ENCODE data around the gene KCNF1. TPM values are rescaled to one million over a fixed set of nuclear protein-coding genes. Genes with fewer than 3 reads are reported as not detected.

Gene KCNF1
- total and polyA plus RNA-seq, 2 donors from 2014 or later = 0.63 to 0.67 TPM

- H3K27me3 ChIP-seq (ENCODE audit: control insufficient read depth, insufficient read depth, low read length) = no peaks in the 10 kb centered on the region
- FAIRE-seq = no peak
- H3K4me1 ChIP-seq (ENCODE audit: control insufficient read depth in 2 of 3, insufficient read depth in 2 of 3, low read depth in 1 of 3, low read length in 3 of 3) = peaks cover 0 to 2% (median 0%) of the 10 kb centered on the region in 3 donors
- H3K27ac ChIP-seq (ENCODE audit: low read depth in 2 of 2, low read length in 2 of 2) = no peak overlapping the region
- no peaks in the 10 kb centered on the region for H3K9me3 ChIP-seq (ENCODE audit: control insufficient read depth in 2 of 3, insufficient read depth in 1 of 3, low read length in 3 of 3)
- H3K9ac ChIP-seq (ENCODE audit: low read length in 3 of 3) = no peak overlapping the region
- intact Hi-C loops (cut with DNase I) = no loop called here
- no peak for DNase-seq
- H3K4me3 ChIP-seq (ENCODE audit: low read length in 3 of 3) = no peak overlapping the region
- no peak for TF ChIP-seq CTCF (IDR thresholded peaks at IDR 0.05; ENCODE audit: borderline replicate concordance, extremely low read depth, insufficient read depth)
- H3K36me3 ChIP-seq (ENCODE audit: control insufficient read depth in 2 of 3, insufficient read depth in 3 of 3, low read length in 3 of 3) = no peaks in the 10 kb centered on the region
Measured at GRCh38 chr2:10963155-10963554, 51.4 kb downstream of the KCNF1 start.

Other genes with a start within 250 kb of the KCNF1 start
- gene NOL10, start 222.0 kb upstream of the KCNF1 start, total RNA-seq = 24.6 TPM
- gene NOL10, start 222.0 kb upstream of the KCNF1 start, polyA plus RNA-seq (ENCODE audit: insufficient read depth, low read depth, low replicate concordance) = 16.8 TPM
- 4.2 TPM for gene ATP6V1C2, start 190.3 kb upstream of the KCNF1 start, total RNA-seq
- 38.0 TPM for gene ATP6V1C2, start 190.3 kb upstream of the KCNF1 start, polyA plus RNA-seq (ENCODE audit: insufficient read depth, low read depth, low replicate concordance)
- 225 TPM for gene PDIA6, start 99.1 kb upstream of the KCNF1 start, total RNA-seq
- gene PDIA6, start 99.1 kb upstream of the KCNF1 start, polyA plus RNA-seq (ENCODE audit: insufficient read depth, low read depth, low replicate concordance) = 190 TPM
- 33.0 TPM for gene SLC66A3, start 243.5 kb downstream of the KCNF1 start, total RNA-seq
- 28.4 TPM for gene SLC66A3, start 243.5 kb downstream of the KCNF1 start, polyA plus RNA-seq (ENCODE audit: insufficient read depth, low read depth, low replicate concordance)

Data from kidney (tissue), 14 donors.